Duodenal mucosa (tissue), 2 donors: Measurements from ENCODE around the gene PDE4B.
"Not testable (repeated sequence)": the region's sequence is repeated elsewhere in the genome, so short reads cannot be mapped to it uniquely, and the experiment has no call there.

Experiments
- H3K27ac ChIP-seq: one replicate; pipeline ENCODE4 v1.7.0; 2013; ENCODE audit warnings: low read depth, low read length
- H3K27me3 ChIP-seq, 2 donors: one replicate each; pipeline ENCODE4 v1.7.0; 2013; ENCODE audit warnings: low read length in 2 of 2, control low read depth in 1 of 2; ENCODE audit not compliant: insufficient read depth in 2 of 2, control insufficient read depth in 1 of 2
- H3K36me3 ChIP-seq, 2 donors: one replicate each; pipeline ENCODE4 v1.7.0; 2013; ENCODE audit warnings: low read length in 2 of 2, control low read depth in 1 of 2; ENCODE audit not compliant: insufficient read depth in 2 of 2, control insufficient read depth in 1 of 2
- H3K4me1 ChIP-seq, 2 donors: one replicate each; pipeline ENCODE4 v1.7.0; 2013; ENCODE audit warnings: low read length in 2 of 2, control low read depth in 1 of 2; ENCODE audit not compliant: insufficient read depth in 2 of 2, control insufficient read depth in 1 of 2
- H3K4me3 ChIP-seq, 2 donors: one replicate each; pipeline ENCODE4 v1.7.0; 2013; ENCODE audit warnings: low read length in 2 of 2, low read depth in 1 of 2
- H3K9ac ChIP-seq, 2 donors: one replicate each; pipeline ENCODE4 v1.7.0; 2013; ENCODE audit warnings: low read length in 2 of 2, low read depth in 1 of 2
- H3K9me3 ChIP-seq, 2 donors: one replicate each; pipeline ENCODE4 v1.7.0; 2013; ENCODE audit warnings: low read length in 2 of 2, control low read depth in 1 of 2; ENCODE audit not compliant: control insufficient read depth in 1 of 2

PDE4B gene

DNA sequence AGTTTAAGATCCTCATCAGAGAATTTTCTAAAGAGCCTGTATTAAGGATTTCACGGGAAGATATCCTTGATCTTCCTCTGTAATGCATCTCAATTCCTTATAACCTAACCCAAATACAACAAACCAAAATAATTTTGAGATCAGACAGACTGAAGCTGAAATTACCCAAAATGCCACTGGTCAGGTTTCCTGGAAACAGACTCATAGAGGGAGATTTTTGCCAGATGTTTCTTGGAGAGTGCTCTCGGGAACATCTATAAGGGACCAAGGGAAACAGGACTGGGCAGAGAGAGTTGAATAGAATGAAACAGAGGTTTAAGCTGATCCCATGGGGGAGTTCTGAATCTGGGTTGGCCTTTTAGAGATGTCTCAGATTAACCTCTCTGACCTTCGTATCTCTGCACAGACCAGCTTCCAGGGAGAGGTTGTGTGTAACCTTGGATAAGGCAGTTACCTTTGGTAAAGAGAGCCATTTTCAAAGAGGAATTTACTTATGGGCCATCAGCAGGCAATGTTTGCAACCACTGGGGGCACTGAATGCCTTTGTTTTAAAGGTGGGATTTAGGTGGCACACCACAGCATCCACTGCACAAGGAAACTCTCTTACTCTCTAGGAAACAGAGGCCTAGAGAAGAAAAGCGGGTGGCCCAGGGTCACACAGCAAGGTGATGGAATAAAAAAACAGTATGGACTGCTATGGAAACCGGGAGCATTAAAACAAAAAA lies 610.5 kb downstream of the PDE4B start:
- Histone ChIP-seq H3K27ac (no peak overlapping the region), H3K4me3 (no peak overlapping the region), H3K9ac (no peak overlapping the region), H3K36me3 (no peaks in the 10 kb centered on the region), H3K27me3 (no peaks in the 10 kb centered on the region), H3K4me1 (no peaks in the 10 kb centered on the region), H3K9me3 (no peaks in the 10 kb centered on the region)

DNA sequence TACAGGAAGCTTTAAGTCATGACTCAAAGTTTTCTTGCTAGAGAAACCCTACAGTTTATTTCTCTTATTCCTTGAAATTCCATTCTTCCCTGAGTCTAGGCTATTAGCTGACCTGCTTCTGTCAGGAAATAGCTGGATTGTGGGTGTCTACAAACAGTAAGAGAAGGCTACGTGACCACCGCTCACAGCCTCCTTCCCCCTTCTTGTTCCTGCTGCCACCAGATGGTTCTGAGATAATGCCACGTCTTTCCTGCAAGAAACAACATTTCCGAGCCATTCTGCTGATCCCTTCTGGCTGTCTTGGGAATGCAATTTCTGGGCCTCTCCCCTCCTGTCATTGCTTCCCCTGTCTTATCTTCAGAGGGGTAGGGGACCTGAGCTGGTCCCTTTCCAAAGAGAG lies 612.4 kb downstream of the PDE4B start:
- no peak overlapping the region for H3K4me3 ChIP-seq
- H3K27ac ChIP-seq: no peak overlapping the region
- no peak overlapping the region for H3K9ac ChIP-seq
- H3K27me3 ChIP-seq: no peaks in the 10 kb centered on the region
- no peaks in the 10 kb centered on the region for H3K9me3 ChIP-seq
- H3K4me1 ChIP-seq: no peaks in the 10 kb centered on the region
- H3K36me3 ChIP-seq: no peaks in the 10 kb centered on the region

DNA sequence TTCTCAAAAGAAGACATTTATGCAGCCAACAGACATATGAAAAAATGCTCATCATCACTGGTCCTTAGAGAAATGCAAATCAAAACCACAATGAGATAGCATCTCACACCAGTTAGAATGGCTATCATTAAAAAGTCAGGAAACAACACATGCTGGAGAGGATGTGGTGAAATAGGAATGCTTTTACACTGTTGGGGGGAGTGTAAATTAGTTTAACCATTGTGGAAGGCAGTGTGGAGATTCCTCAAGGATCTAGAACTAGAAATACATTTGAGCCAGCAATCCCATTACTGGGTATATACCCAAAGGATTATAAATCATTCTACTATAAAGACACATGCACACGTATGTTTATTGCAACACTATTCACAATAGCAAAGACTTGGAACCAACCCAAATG lies 618.8 kb downstream of the PDE4B start:
- not testable (repeated sequence) for H3K36me3 ChIP-seq, H3K4me3 ChIP-seq, H3K9ac ChIP-seq, H3K4me1 ChIP-seq, H3K27me3 ChIP-seq, H3K27ac ChIP-seq, H3K9me3 ChIP-seq

DNA sequence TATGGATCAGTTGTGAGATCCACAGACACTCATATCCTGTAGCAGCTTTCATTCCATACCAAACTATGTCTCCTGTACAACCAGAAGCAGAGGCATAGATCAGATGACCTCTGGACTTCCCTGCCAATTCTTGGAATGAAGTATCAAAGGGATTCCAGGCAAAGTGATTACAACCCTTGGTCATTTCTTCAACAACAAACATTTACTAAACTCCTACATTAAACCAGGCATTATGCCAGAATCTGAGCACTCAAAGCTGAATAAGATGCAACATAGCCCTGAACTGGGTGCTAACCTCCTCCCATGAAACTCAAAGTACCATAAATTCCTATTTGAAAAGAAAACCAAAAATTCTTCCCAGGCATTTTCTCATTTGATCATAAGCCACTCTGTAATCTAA lies 620.0 kb downstream of the PDE4B start:
- Histone ChIP-seq H3K36me3 (no peaks in the 10 kb centered on the region), H3K27me3 (no peaks in the 10 kb centered on the region), H3K9ac (no peak overlapping the region), H3K4me3 (no peak overlapping the region), H3K9me3 (peaks cover 3 to 12% of the 10 kb centered on the region in 2 donors), H3K4me1 (peaks cover 0 to 4% of the 10 kb centered on the region in 2 donors), H3K27ac (no peak overlapping the region)

DNA sequence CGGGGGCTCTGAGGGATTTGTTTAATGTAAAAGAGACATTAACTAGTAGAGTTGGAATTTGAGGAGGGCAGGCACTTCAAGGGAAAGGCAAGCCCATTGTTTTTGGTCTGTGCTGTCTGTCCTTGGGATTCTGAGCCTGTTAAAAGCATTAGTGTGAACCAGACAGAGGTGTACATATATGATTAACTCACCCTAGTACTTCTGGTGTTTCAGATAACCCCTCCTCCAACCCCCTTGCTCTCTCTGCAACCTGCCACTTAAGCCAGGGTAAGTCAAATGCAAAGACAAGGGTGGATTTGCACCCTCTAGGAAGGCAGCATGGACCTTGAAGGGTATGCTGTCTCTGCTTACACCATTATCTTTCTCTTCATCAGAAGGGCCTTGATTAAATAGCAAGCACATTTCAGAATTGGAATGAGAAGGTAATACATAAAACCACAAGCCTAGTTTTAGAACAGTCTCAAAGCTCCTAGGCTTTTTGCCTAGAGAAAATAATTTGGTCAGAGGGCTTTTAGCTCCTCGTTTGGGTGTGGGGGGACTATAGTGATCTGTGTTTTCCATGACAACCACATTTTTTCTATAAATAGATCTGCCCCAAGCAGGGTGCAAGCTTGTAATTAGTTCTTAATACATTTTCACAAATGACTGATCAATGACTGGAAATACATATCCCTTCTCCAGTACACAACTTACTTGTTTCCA lies 620.6 kb downstream of the PDE4B start:
- Histone ChIP-seq H3K9ac (no peak overlapping the region), H3K36me3 (no peaks in the 10 kb centered on the region), H3K4me3 (no peak overlapping the region), H3K27ac (no peak overlapping the region), H3K27me3 (no peaks in the 10 kb centered on the region), H3K9me3 (peaks cover 8 to 16% of the 10 kb centered on the region in 2 donors), H3K4me1 (peaks cover 0 to 4% of the 10 kb centered on the region in 2 donors)

DNA sequence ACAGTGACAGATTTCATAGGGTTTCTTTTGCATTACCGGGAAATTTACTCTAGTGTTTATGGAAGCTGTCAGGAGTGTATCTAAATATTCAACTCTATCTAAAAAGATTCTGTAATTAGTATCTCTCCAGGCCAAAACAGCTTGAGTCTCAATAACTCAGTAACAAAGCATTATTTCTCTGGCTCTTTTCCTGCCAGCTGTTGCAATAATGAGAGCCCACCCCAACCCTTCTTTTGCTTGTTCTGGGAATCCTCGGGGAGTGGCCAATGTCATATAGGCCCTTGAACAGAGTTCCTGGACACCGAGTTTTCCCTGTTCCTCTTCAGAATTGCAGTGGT lies 621.1 kb downstream of the PDE4B start:
- H3K27ac ChIP-seq: no peak overlapping the region
- H3K9ac ChIP-seq: no peak overlapping the region
- no peaks in the 10 kb centered on the region for H3K36me3 ChIP-seq
- peaks cover 0 to 4% of the 10 kb centered on the region in 2 donors for H3K4me1 ChIP-seq
- peaks cover 9 to 16% of the 10 kb centered on the region in 2 donors for H3K9me3 ChIP-seq
- H3K27me3 ChIP-seq: no peaks in the 10 kb centered on the region
- no peak overlapping the region for H3K4me3 ChIP-seq

DNA sequence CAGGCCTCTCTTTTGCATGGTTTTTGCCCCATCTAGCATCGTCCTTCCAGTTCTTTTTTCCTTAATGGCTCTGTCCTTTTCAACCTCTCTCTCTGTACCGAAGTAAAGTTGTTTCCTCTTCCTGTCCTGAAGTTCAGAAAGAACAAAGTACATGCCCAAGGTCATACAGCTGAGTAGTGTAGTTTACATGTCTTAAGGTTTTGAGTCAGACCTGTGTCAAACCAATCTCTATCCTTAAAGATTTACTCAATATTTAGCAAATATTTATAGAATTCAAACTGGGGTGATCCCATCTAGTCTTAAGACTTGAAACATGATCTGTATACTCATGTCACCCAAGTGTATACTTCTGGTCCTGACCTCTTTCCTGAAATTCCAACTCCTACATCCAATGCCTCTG lies 622.6 kb downstream of the PDE4B start:
- H3K4me3 ChIP-seq: no peak overlapping the region
- H3K36me3 ChIP-seq: no peaks in the 10 kb centered on the region
- no peak overlapping the region for H3K9ac ChIP-seq
- peaks cover 0 to 4% of the 10 kb centered on the region in 2 donors for H3K4me1 ChIP-seq
- peaks cover 9 to 16% of the 10 kb centered on the region in 2 donors for H3K9me3 ChIP-seq
- H3K27me3 ChIP-seq: no peaks in the 10 kb centered on the region
- H3K27ac ChIP-seq: no peak overlapping the region

DNA sequence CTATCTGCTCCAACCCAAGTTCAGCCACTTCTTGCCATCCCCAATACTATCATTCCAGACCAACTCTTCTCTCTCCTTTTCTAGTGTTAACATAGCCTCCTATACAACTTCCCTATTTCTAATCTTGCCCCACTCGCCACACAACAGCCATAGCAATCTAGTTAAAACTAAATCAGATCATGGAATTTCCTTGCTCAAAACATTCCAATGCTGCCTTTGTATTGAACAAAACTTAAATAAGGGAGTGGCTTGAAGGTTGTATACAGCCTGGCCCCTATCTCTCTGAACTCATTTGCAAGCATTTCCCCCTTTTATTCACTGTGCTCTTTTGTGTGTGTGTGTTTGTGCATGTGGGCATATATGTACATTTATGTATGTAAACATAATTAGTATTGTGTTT lies 623.2 kb downstream of the PDE4B start:
- no peak overlapping the region for H3K27ac ChIP-seq
- H3K9me3 ChIP-seq: peaks cover 9 to 16% of the 10 kb centered on the region in 2 donors
- no peaks in the 10 kb centered on the region for H3K27me3 ChIP-seq
- no peaks in the 10 kb centered on the region for H3K36me3 ChIP-seq
- H3K4me3 ChIP-seq: no peak overlapping the region
- H3K9ac ChIP-seq: no peak overlapping the region
- peaks cover 0 to 4% of the 10 kb centered on the region in 2 donors for H3K4me1 ChIP-seq

DNA sequence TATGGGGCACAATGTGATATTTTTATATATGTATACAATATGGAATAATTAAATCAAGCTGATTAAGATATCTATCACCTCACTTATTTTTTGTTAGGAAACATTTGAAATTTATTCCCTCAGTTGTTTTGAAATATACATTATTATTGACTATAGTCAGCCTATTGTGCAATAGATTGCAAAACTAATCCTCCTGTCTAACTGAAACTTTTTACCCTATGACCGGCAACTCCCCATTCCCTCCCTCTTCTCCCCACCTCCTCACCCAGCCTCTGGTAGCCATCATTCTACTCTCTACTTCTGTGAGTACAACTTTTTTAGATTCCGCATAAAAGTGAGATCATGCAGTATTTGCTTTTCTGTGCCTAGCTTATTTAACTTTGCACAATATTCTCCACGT lies 623.6 kb downstream of the PDE4B start:
- Histone ChIP-seq H3K4me3 (no peak overlapping the region), H3K27ac (no peak overlapping the region), H3K4me1 (peaks cover 0 to 4% of the 10 kb centered on the region in 2 donors), H3K9ac (no peak overlapping the region), H3K27me3 (no peaks in the 10 kb centered on the region), H3K36me3 (no peaks in the 10 kb centered on the region), H3K9me3 (peaks cover 9 to 16% of the 10 kb centered on the region in 2 donors)

DNA sequence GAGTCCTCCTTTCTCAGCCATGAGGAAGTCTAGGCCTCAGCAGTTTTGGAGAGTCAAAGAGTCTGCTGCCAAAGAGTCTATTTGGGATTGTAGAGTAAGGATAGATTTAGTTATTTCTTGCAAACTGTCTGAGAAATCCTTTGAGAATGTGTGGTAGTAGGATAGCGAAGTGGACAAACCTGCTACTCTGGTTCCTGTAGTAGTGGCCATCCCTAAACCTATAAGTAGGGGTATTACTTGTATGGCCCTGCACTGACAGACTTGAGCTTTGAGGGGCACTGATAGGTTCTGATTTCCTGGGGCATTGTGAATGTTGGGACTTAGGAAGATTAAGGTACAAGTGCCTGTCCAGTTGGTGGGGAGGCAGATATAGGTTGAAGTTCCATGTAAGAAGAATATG lies 625.3 kb downstream of the PDE4B start:
- Histone ChIP-seq H3K36me3 (no peaks in the 10 kb centered on the region), H3K27ac (no peak overlapping the region), H3K9ac (no peak overlapping the region), H3K4me1 (no peaks in the 10 kb centered on the region), H3K9me3 (peaks cover 9 to 16% of the 10 kb centered on the region in 2 donors), H3K4me3 (no peak overlapping the region), H3K27me3 (no peaks in the 10 kb centered on the region)
